ENCODE results near the gene HLA-DPB1.

Gene HLA-DPB1

GRCh38 chr6:33066917-33067521 is 8.8 kb upstream of the HLA-DPB1 start:
- no peaks in the 10 kb centered on the region for H3K36me3 ChIP-seq (replicated peaks; ENCODE audit: insufficient read depth, low read length)

DNA sequence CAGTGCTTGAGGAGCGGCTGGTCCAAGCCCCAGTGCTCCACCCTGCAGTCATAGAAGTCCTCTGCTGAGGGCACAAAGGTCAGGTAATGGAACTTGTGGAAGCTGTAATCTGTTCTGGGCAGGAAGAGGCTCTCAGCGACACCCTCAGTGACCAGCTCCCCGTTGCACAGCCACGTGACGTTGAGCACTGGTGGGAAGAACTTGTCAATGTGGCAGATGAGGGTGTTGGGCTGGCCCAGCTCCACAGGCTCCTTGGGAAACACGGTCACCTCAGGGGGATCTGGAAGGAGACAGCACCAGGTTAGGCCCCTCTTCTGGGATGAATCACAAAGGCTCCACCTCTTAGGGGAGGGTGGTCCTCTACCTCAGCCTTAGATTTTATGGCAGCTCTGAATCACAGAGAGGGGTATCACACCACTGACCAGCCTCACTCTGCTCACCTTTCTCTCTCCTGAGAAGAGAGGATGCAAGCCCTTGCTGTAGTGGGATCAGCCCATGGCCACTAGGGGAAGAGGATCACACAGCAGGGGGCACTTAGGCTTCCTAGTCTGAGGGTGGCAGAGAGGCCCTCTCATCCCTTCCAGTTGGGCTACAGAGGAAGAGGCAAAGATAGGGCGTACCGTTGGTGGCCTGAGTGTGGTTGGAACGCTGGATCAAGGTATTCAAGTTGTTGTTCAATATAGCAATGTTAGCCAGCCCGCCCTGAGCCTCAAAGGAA is 6.6 kb upstream of the HLA-DPB1 start:
- TF ChIP-seq EZH2phosphoT487 (IDR thresholded peaks at IDR 0.05; ENCODE audit: low read length): no peak
- no peak for TF ChIP-seq EZH2 (optimal IDR thresholded peaks at IDR 0.05; ENCODE audit: low read depth, low read length)
- TF ChIP-seq, protein P1, sequence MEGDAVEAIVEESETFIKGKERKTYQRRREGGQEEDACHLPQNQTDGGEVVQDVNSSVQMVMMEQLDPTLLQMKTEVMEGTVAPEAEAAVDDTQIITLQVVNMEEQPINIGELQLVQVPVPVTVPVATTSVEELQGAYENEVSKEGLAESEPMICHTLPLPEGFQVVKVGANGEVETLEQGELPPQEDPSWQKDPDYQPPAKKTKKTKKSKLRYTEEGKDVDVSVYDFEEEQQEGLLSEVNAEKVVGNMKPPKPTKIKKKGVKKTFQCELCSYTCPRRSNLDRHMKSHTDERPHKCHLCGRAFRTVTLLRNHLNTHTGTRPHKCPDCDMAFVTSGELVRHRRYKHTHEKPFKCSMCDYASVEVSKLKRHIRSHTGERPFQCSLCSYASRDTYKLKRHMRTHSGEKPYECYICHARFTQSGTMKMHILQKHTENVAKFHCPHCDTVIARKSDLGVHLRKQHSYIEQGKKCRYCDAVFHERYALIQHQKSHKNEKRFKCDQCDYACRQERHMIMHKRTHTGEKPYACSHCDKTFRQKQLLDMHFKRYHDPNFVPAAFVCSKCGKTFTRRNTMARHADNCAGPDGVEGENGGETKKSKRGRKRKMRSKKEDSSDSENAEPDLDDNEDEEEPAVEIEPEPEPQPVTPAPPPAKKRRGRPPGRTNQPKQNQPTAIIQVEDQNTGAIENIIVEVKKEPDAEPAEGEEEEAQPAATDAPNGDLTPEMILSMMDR (IDR thresholded peaks at IDR 0.05; ENCODE audit: low read length): no peak
- no peak overlapping the region for H2AFZ ChIP-seq (ENCODE audit: low read length)
- no peak overlapping the region for H3K4me3 ChIP-seq (ENCODE audit: low read length)
- H3K9me3 ChIP-seq (replicated peaks; ENCODE audit: insufficient read depth, low read length): no peaks in the 10 kb centered on the region
- no peaks in the 10 kb centered on the region for H4K20me1 ChIP-seq (ENCODE audit: insufficient read depth, low read length)
- no peaks in the 10 kb centered on the region for H3F3A ChIP-seq (ENCODE audit: insufficient read depth, low read length)
- no peaks in the 10 kb centered on the region for H3K9me2 ChIP-seq (replicated peaks; ENCODE audit: insufficient read depth, low read length)
- H3K9ac ChIP-seq (ENCODE audit: low read length): no peak overlapping the region
- peaks cover 7% of the 10 kb centered on the region for H3K4me1 ChIP-seq (ENCODE audit: low read length)
- DNase-seq: no peak
- H3K27ac ChIP-seq (ENCODE audit: low read length): no peak overlapping the region
- H3K27me3 ChIP-seq (replicated peaks; ENCODE audit: insufficient read depth, low read length): no peaks in the 10 kb centered on the region
- H3K79me2 ChIP-seq (ENCODE audit: low read length): no peaks in the 10 kb centered on the region
- H3K36me3 ChIP-seq (replicated peaks; ENCODE audit: insufficient read depth, low read length): no peaks in the 10 kb centered on the region
- no peak overlapping the region for H3K4me2 ChIP-seq (ENCODE audit: low read depth, low read length)

More at GRCh38 chr6:33066917-33067521, 8.8 kb upstream of the HLA-DPB1 start:
- Histone ChIP-seq H4K20me1 (ENCODE audit: insufficient read depth, low read length) (no peaks in the 10 kb centered on the region), H3K9me2 (replicated peaks; ENCODE audit: insufficient read depth, low read length) (no peaks in the 10 kb centered on the region), H3K9me3 (replicated peaks; ENCODE audit: insufficient read depth, low read length) (no peaks in the 10 kb centered on the region), H3K79me2 (ENCODE audit: low read length) (no peaks in the 10 kb centered on the region), H3K27ac (ENCODE audit: low read length) (no peak overlapping the region), H3K9ac (ENCODE audit: low read length) (no peak overlapping the region), H3F3A (ENCODE audit: insufficient read depth, low read length) (peaks cover 1% of the 10 kb centered on the region; the same call in 1 of the 2 replicates), H2AFZ (ENCODE audit: low read length) (no peak overlapping the region), H3K27me3 (replicated peaks; ENCODE audit: insufficient read depth, low read length) (no peaks in the 10 kb centered on the region), H3K4me3 (ENCODE audit: low read length) (no peak overlapping the region), H3K4me1 (ENCODE audit: low read length) (peaks cover 4% of the 10 kb centered on the region), H3K4me2 (ENCODE audit: low read depth, low read length) (no peak overlapping the region)
- no peak for DNase-seq
- TF ChIP-seq, protein P1 (IDR thresholded peaks at IDR 0.05; ENCODE audit: low read length): no peak
- TF ChIP-seq EZH2 (optimal IDR thresholded peaks at IDR 0.05; ENCODE audit: low read depth, low read length): no peak
- no peak for TF ChIP-seq EZH2phosphoT487 (IDR thresholded peaks at IDR 0.05; ENCODE audit: low read length)

GRCh38 chr6:33070909-33071308 is 4.9 kb upstream of the HLA-DPB1 start:
- Histone ChIP-seq H3F3A (ENCODE audit: insufficient read depth, low read length) (no peaks in the 10 kb centered on the region), H3K27me3 (replicated peaks; ENCODE audit: insufficient read depth, low read length) (no peaks in the 10 kb centered on the region), H2AFZ (ENCODE audit: low read length) (no peak overlapping the region), H3K9me2 (replicated peaks; ENCODE audit: insufficient read depth, low read length) (no peaks in the 10 kb centered on the region), H3K79me2 (ENCODE audit: low read length) (no peaks in the 10 kb centered on the region), H3K9me3 (replicated peaks; ENCODE audit: insufficient read depth, low read length) (no peaks in the 10 kb centered on the region), H3K4me3 (ENCODE audit: low read length) (no peak overlapping the region), H3K4me1 (ENCODE audit: low read length) (peaks cover 13% of the 10 kb centered on the region), H3K36me3 (replicated peaks; ENCODE audit: insufficient read depth, low read length) (no peaks in the 10 kb centered on the region), H4K20me1 (ENCODE audit: insufficient read depth, low read length) (no peaks in the 10 kb centered on the region), H3K27ac (ENCODE audit: low read length) (no peak overlapping the region), H3K4me2 (ENCODE audit: low read depth, low read length) (no peak overlapping the region), H3K9ac (ENCODE audit: low read length) (no peak overlapping the region)
- TF ChIP-seq, protein P1 (IDR thresholded peaks at IDR 0.05; ENCODE audit: low read length): no peak
- TF ChIP-seq EZH2 (optimal IDR thresholded peaks at IDR 0.05; ENCODE audit: low read depth, low read length) (no peak), EZH2phosphoT487 (IDR thresholded peaks at IDR 0.05; ENCODE audit: low read length) (no peak)
- DNase-seq: no peak
